GM12891 (cell line): ENCODE data around the gene UCHL1. TPM values are rescaled to one million over a fixed set of nuclear protein-coding genes. Genes with fewer than 3 reads are reported as not detected.

Source experiments
- DNase-seq: peaks from one replicate; pipeline ENCODE4 v3.0.0; 2011; ENCODE audit warnings: low spot score; ENCODE audit not compliant: insufficient read length
- FAIRE-seq: peaks from 2 replicates; lab custom pipeline; 2011; peaks lifted over from hg19 to GRCh38; lab: Jason Lieb, UNC
- PAX5 ChIP-seq: IDR thresholded peaks from 2 replicates; pipeline ENCODE4 v1.6.1; 2011; ENCODE audit warnings: low read length, moderate library complexity, mild to moderate bottlenecking; ENCODE audit not compliant: insufficient read depth, severe bottlenecking
- POLR2A ChIP-seq: IDR thresholded peaks from 2 replicates; pipeline ENCODE4 v1.6.1; 2011; ENCODE audit warnings: low read depth, low read length, control low read depth
- POLR2AphosphoS5 ChIP-seq: IDR thresholded peaks from 2 replicates; pipeline ENCODE4 v1.6.1; 2011; ENCODE audit warnings: low read depth, low read length, control low read depth
- POU2F2 ChIP-seq: IDR thresholded peaks from 2 replicates; pipeline ENCODE4 v1.6.1; 2011; ENCODE audit warnings: low read depth, mild to moderate bottlenecking, control low read depth, low read length, moderate library complexity
- SPI1 ChIP-seq: IDR thresholded peaks from 2 replicates; pipeline ENCODE4 v1.6.1; 2011; ENCODE audit warnings: low read depth, low read length, control low read depth
- TAF1 ChIP-seq: IDR thresholded peaks from 2 replicates; pipeline ENCODE4 v1.6.1; 2011; ENCODE audit warnings: low read depth, low read length, control low read depth
- polyA plus RNA-seq: library from polyadenylated mRNA; unstranded; fragments of >200 nt; gene quantifications from one replicate; pipeline ENCODE4 v1.2.1, GENCODE V29; 2012; ENCODE audit warnings: low read depth, missing spikeins, inconsistent platforms; ENCODE audit not compliant: missing spikeins

Gene UCHL1
- 8.2 TPM for polyA plus RNA-seq

DNA sequence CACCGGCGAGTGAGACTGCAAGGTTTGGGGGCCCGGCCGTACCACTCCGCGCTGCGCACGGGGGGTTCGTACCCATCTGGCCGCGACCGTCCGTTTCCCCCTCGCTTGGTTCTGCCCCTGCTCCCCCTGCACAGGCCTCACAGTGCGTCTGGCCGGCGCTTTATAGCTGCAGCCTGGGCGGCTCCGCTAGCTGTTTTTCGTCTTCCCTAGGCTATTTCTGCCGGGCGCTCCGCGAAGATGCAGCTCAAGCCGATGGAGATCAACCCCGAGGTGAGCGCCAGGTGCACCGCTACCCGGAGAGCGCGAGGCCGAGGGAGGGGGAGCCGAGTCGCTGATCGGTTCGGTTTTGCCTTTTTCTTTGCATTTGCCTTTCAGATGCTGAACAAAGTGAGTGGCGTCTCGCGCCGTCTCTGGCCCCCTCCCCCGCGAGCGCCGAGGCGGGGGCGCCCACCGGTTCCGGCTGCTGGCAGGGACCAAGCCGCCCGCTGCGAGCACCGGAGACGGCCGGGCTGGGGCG is at the start of gene UCHL1:
Gene UCHL1, plus strand, starts transcription at position 189 of the 517 bp plus-strand sequence. Its CDS starts 49 bp downstream, at position 238.
- FAIRE-seq = peak; percentile 70
- peak; percentile 43 for DNase-seq
- no peak for TF ChIP-seq PAX5
- no peak for TF ChIP-seq POLR2A
- no peak for TF ChIP-seq POLR2AphosphoS5
- no peak for TF ChIP-seq TAF1
- TF ChIP-seq POU2F2 = no peak
- no peak for TF ChIP-seq SPI1

DNA sequence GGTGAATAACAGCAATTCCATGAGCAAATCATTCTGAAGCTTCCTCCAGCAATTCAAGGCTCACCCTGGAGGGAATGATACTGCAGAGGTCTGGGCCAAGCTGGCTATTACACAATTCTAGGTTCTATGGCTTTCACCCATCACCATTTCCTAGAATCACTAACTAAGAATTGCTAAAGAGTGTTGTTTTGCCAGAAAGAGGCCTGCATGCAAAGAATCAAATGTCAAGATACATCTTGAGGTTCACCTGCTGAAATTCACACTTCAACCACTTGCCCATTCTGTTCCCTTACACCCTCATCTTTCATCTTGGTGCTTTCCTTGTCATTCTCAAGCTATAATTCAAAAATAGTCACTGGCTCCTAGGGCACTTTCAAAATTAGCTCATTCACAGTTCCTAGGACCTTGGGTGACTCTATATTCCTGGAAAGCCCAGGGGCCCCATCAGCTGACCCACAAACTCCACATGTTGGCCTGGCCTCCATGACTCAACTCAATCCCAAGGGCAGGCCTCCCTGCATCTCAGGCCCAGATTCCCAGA is 49.4 kb upstream of the UCHL1 start:
- DNase-seq = no peak
- FAIRE-seq = peak; percentile 28
- TF ChIP-seq POU2F2 = no peak
- TF ChIP-seq TAF1 = no peak
- no peak for TF ChIP-seq POLR2AphosphoS5
- no peak for TF ChIP-seq PAX5
- TF ChIP-seq POLR2A = no peak
- TF ChIP-seq SPI1 = no peak

DNA sequence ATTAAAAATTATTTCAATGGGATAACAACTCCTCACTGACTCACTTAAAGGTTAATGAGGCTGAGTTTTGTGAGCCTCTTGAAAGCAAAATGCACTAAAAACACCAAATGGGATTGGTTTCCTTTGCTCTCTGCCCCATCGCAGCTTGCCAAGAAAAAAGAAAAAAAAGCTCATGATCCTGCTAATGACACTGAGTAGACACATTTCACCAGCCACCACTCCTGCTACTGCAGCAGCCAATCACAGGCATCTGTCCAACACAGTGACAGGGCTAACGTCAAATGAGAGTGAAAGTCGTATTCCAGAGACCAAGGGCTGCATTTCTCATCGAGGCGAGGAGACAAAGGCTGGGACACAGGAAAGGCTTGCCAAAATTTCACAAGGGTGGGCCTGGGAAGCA is 47.5 kb upstream of the UCHL1 start:
- FAIRE-seq (no peak), DNase-seq (no peak)
- no peak for TF ChIP-seq SPI1
- no peak for TF ChIP-seq POLR2AphosphoS5
- no peak for TF ChIP-seq POU2F2
- TF ChIP-seq POLR2A = no peak
- TF ChIP-seq PAX5 = no peak
- TF ChIP-seq TAF1 = no peak

DNA sequence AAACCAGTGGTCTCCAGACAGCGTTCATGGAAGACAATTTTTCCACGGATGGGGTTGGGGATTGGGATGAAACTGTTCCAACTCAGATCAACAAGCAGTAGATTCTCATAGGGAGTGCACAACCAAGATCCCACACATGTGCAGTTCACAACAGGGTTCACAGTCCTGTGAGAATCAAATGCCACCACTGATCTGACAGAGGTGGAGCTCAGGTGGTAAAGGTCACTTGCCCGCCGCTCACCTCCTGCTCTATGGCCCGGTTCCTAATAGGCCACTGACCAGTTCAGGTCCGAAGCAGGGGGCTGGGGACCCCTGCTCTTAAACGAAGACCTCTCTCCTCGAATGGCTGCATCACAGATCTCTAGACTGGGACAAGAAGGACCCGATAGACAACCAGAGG is 46.8 kb upstream of the UCHL1 start:
- TF ChIP-seq POU2F2 = no peak
- no peak for TF ChIP-seq SPI1
- no peak for TF ChIP-seq POLR2AphosphoS5
- no peak for TF ChIP-seq PAX5
- no peak for TF ChIP-seq POLR2A
- TF ChIP-seq TAF1 = no peak
- DNase-seq = no peak
- FAIRE-seq = no peak

DNA sequence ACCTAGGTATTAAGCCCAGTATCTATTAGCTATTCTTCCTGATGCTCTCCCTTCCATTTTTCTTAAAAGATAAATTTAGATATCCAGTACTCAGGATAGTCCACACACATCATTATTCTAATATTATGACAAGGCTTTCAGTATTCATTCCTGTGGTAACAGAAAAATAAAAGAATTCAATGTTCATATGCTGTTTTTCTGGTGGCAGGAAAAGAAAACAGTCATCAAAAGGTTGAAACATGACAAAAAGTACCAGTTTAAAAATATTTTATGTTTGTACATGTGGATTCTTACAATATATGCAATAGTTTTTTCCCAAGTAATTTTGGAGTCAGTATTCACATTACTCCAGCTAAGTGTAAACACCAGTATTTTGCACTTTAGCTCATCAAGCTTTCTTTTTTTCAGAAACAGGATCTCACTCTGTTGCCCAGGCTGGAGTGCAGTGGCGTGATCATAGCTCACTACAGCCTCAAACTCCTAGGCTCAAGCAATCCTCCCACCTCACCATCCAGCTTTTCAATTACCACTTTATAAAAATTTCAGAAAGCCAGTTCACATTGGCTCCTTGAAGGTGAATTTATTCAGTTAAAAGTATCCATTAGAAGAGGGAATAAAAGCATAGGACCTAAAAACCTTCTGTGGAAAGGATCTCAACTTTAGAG is 44.6 kb upstream of the UCHL1 start:
- DNase-seq = no peak
- no peak for TF ChIP-seq POLR2A
- no peak for TF ChIP-seq TAF1
- no peak for TF ChIP-seq PAX5
- TF ChIP-seq POU2F2 = no peak
- no peak for TF ChIP-seq SPI1
- TF ChIP-seq POLR2AphosphoS5 = no peak
- no peak for FAIRE-seq

DNA sequence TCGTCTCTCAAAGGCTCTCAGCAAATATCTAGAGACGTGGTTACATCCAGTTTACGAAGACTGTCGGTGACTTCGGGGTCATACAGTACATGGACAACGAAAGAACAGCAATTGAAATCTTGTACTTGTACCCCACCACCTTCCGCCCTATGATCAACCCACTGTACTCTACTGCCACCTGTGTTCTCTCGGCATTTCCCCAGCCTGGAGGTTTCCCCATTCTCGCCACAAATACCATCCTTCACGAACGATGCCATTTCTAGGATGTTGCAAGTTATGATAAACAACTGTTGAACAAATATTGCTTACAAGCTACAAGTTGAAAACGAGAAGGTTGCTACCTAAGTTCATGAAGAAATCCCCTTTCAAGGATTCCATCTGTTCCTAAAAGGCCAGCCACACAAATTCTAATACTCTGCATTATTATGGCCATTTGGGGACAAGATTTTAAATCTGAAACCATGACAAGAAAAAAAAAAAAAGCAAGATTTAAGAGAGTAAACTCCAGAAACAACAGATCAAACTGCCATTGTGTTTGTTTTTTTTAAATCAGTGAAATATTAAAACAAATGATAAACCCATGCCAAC is 44.0 kb upstream of the UCHL1 start:
- DNase-seq (no peak), FAIRE-seq (peak; percentile 78)
- no peak for TF ChIP-seq TAF1
- no peak for TF ChIP-seq POLR2AphosphoS5
- no peak for TF ChIP-seq SPI1
- no peak for TF ChIP-seq POU2F2
- no peak for TF ChIP-seq PAX5
- no peak for TF ChIP-seq POLR2A

DNA sequence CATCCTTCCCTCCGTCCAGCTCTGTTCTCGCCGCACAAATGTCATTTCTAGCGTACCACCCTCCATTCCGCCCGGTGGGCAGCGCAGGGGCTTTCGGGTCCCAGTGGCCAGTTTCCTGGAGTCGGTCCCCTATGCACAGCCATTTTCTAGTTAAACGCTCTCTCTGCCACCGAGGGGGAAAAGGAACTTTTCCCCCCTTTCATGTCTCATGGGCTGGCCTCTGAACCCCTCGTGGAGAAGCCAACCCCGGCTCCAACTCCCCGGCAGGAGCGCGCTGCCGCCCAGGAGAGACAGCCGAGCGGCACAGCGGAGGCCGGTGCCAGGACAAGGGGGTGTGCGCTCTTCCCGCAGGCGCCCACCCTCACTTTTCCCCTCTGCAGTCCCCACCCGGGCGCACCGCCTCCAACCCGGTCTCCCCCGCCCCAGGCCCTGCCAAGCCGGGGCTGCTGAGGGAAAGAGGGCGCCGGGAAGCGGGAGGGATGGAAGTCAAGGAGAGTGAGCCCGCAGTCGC is 43.0 kb upstream of the UCHL1 start:
- DNase-seq = peak; percentile 13
- no peak for FAIRE-seq
- TF ChIP-seq POLR2AphosphoS5 = no peak
- TF ChIP-seq SPI1 = no peak
- no peak for TF ChIP-seq POLR2A
- no peak for TF ChIP-seq PAX5
- TF ChIP-seq POU2F2 = no peak
- no peak for TF ChIP-seq TAF1

DNA sequence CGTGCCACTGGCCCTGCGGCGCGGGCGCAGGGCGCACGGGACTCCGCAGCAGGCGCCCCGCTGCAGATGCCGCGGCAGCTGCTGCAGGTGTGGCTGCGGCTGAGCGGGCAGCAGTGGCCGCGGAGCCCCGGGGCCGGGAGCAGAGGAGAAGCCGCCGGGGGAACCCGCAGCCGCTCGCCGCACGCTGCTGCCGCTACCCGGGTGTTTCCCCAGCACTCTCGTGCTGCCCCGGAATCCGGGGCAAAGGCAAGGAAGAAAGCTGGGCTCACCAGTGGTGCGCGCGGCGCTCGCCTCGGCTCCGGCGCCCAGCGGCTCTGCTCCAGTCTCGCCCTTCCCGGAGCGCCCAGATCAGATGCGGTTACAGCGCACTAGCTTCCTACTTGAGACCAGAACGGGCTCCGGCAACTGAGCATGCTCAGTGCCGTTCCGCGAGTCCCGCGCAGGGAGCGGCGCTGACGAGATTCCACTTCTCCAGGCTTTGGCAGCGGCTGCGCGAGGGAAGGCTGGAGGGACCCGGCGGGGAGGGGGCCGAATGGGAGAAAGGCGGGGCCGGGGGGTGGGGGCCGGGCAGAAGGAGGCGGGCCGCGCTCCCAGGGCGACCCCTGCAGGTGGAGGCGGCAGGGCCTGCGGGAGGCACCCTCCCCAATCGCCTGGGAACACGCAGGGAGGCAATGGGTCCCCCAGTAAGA is 42.4 kb upstream of the UCHL1 start, which contains the start of gene APBB2:
Gene APBB2, minus strand, starts transcription at position 407 of the 689 bp plus-strand sequence. CDS start 181,288 bp downstream, outside the sequence.
- TF ChIP-seq SPI1 (no peak), POU2F2 (no peak)
- FAIRE-seq (peak; percentile 82), DNase-seq (peak; percentile 77)
